HS-27A (cell line): ENCODE measurements around the gene GTF3C1.
"Not testable (repeated sequence)": the region's sequence is repeated elsewhere in the genome, so short reads cannot be mapped to it uniquely, and the experiment has no call there.

Experiments used
- DNase-seq: peaks from one replicate; pipeline ENCODE4 v3.0.0-alpha.2; 2012; ENCODE audit warnings: low read depth, missing footprints

The GTF3C1 gene

DNA sequence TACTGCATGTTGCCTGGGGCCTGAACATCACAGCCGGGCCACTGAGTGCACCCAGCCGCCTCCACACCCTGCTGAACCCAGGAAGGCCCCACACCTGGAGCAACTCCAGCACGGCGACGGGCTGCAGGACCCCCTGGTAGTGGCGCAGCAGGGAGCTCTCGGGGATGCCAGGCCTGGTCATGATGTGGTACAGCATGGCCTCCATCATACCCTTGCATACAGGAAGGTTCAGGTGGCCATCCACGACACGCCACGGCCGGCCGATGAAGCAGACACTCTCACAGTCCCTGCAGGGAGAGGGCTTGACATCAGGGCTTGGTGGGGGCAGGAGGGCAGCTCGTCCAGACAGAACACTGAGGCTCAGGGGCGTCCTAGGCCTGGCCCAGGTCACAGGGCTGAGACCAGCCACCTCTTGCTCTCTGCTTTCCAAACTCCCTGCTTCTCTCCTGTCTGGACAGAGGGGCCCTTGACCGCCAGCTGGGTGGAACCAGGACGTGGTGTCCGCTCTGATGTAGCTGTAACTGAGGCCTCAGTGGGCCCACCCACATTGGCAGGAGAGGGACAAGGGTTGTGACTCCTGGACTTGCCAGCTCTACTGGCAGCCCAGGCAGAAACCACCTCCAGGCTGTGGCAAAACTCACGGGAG, 87.4 kb downstream of the GTF3C1 start:
- DNase-seq: no peak

DNA sequence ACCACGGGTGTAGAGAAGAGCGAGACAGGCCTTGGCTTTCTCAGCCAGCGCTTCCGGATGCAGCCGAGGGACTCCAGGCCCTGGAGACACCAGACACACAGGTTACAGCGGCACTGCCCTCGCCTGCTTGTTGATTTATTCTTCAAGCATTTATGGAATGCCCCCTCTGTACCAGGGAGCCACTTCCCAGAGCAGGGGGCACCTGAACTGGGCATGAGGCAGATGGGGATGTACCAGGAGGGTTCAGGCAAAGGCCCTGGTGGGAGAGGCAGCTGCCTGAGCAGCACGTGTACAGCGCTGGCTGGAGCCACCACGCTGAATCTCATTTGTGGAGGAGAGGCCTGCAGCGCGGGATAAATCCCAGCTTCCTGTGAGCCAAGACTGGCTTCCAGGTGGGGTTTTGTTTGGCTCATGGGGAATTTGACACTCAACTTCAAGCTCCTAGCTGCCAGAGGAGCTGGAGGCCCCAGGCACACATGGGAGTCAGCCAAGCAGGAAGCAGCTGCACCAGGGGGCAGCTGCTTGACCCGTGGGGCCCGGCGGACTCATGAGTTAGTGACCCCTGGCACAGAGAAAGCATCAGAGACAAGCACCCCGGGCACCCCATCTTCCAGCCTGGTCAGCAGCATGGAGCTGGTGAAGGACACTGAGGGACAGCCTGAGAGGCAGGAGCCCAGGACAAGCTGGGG, 88.1 kb downstream of the GTF3C1 start:
- no peak for DNase-seq

DNA sequence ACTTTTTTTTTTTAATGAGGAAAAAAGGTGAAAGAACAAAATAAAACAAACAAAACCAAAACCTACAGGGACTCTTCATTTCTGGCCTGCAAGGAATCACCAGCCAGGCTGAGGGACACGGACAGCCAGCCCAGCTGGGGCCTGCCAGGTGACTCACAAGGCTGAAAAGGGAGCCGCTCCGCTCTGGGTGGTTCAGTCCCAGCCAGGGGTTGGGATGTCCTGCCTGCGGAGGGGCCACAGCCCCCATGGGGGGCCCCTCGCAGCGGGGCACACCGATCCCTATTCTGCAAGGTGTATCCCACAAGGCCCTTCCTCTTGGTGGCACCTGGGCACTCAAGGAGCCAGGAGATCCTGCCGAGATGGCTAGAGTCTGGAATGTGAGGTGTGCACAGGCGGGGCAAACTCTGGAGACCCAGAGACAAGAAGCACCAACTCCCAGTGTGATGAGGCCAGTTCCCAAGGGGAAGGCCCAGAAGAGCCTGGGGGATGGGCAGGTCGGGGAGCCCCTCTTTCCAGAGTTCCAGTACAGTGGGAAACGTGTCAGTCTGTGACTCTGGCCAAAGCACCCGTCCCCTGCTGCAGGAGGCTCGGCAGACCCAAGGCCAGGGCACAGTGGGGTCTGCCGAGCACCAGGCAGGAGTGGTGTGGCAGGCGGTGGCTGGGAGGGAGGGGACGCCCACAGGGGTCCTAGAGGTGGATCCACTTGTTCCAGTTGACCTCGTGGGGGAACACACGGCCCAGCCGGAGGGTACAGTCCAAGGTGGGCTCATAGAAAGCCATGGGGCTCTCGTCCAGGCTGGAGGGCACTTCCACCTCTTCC, 88.8 kb downstream of the GTF3C1 start:
- DNase-seq: no peak

DNA sequence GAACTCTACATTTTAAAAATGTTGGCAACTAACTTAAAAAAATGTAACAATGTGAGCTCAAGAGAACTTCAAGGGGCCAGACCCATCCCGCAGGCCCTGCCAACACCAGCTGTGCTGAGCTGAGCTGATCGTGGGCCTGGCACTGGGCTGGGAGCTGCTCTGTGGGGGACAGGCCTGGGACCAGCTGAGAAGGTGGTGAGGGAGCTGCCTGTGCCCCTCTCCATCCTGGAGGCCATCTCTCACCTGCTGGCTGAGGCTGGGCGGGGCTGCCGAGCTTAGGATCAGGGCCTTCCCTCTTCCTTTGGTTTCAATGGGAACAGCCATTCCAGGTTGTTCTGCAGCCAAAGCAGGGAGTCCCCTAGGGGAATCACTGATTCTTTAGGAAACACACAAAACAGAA, 89.5 kb downstream of the GTF3C1 start:
- DNase-seq: no peak

DNA sequence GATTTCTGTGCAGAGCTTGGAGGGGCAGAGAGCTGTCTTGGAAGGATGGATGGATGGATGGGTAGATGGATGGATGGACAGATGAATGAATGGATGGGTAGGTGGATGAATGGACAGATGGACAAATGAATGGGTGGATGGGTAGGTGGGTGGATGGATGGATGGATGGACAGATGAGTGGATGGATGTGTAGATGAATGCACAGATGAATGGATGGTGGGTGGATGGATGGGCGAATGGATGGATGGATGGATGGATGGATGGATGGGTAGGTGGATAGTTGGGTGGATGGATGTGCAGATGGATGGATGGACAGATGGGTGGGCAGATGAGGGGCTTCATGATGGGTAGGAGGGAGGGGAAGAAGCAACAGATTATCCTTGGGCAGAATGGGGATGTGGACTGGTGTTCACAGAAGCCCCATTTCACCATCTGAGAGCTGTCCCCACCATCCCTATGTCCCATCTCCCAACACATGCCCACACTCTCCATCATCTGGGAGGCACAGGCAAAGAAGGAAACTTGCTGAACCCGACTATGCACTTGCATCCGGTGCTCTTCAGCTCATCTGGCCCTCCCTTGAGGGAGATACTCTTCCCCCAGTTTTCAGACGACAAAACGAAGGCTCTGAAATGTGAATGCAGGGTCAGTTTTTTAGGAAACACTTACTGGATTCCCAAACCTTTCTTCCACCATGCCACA, 90.6 kb downstream of the GTF3C1 start:
- DNase-seq: no peak

DNA sequence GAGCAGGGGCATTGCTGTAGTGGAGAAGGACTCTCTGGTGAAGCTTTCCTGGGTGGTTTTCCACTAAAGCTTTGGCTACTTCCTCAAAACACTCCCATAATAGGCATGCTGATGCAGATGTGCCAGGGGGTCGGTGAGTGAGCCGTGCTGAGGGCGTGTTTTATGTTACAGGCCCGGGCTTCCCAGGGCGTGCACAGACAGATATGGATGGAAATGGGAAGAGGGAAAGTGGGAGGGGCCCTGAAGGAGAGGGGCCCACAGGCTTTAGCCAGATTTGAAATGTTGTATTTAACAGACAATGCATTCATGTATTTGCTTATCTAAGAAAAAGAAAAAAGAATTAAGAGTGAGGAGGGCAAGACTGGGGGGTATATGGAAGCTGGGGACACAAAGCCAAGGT, 91.5 kb downstream of the GTF3C1 start:
- DNase-seq: no peak

DNA sequence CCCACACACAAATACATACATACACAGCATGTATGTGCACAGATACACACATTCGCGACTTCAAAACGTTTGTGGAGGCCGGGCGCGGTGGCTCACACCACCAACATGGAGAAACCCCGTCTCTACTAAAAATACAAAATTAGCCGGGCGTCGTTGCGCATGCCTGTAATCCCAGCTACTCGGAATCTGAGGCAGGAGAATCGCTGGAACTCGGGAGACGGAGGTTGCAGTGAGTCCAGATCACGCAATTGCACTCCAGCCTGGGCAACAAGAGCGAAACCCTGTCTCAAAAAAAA, 92.2 kb downstream of the GTF3C1 start:
- not testable (repeated sequence) for DNase-seq

DNA sequence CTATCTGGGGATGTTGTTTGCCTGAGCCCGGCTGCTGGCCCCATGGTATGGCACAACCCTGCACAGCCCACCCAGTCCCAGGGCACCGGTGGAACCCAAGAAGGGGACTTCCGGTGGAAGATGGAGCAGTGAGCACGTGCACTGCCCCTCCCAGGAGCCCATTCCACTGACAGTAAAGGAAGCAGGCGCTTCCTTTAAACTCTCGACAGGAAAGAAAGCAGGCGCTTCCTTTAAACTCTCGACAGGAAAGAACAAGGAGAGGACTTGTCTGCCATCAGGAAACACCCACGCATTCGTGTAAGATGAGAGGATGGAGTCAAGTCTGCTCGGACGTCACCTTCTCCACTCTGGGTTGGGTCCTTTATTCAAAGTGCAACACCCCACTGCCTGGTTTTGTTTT, 94.0 kb downstream of the GTF3C1 start:
- no peak for DNase-seq

DNA sequence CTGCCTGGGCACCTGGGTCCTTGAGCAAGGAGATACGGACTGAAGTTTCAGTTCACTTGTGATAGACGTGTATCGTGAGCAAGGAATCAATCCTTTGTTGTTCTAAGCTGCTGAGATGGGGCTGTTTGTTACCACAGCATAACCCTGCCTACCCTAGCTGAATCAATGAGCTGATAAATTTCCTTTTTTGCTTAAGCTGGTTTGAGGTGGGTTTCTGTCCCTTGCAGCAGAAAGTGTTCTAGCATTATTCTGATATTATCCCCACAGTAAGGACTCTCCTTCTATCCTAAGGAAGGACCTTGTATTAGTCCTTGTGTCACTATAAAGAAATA, 96.3 kb downstream of the GTF3C1 start:
- DNase-seq: no peak

DNA sequence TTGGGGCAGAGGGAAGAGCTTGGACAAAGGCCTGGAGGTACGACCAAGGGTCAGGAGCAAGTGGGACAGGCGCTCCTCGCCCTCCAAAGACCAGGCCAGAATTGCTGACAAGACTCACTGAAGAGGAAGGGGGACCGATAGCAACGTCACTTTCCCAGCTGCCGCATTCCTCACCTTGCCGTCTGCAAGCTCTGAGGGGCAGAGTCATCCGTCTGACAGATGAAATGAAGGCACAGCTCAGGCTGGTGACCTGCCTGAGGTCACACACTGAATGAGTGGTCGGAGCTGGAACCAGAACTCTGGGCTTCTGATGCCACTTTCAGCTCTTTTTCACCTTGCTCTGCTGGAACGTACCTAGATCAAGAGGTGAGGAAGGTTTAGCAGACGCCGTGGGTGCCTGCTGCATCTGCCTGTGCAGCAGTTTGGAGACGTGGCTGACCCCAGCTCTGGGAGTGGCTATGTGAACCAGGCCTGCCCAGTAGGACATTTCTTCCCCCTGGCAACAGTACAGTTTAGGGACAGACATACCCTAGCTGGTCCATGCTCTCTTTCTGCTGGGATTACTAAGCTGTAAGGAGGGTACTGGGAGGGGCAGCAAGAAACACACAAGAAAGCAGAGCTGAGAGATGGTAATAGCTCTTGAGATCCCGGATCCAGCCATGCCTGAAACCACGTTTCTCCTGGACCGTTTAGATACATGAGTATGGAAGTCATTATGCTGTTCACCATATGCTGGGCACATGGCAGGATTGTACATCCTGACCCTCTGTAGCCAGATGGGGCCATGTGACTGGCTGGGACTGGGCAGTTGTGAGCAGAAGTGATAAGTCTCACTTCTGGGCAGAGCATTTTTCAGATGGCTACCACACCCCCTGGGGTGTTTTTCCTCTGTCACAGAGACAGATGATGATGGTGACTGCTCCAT, 96.9 kb downstream of the GTF3C1 start:
- DNase-seq: no peak

DNA sequence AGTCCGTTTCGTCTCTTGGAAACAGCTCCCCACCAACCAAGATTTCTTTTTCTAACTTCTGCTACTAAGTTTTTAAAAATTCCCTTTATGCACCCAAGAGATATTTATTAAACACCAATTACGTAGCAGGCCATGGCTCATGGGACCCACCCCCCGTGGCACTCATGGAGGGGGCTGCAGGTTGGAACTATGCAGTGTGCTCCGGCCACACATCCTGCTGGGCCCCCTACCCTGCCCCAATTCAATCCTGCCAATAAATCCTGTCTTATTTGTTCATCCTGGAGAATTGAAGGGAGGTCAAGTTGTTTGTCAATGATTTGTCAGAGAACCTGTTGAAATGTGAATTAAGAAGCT, 99.5 kb downstream of the GTF3C1 start:
- no peak for DNase-seq

DNA sequence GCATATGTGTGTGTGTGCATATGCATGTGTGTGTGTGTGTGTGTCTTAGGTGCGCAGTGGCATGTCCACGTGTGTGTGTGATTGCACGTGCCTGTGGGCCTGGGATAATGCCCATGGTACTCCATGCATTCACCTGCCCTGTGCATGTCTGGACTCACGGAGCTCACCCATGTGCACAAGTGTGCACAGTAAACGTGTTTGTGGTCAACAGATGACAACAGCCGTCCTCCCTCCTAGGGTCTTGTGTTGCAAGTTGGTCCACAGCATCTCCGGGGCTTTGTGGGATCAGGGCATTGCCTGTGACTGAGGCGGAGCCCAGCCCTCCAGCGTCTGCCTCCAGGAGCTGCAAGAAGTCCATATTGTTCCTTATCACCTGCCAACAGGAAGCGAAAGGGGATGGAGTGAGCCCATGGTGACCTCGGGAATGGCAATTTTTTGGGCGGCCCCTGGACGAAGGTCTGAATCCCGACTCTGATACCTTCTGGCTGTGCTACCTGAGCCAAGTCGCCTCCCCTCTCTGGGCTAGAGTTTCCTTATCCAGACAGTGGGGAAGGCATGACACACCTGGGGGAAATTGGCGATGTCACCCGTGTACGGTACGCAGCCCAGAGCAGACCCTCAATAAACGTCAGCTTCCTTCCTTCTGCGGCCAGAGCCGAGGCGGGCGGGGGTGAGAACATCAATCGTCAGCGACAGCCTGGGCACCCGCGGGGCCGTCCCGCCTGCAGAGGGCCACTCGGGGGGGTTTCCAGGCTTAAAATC, 100.1 kb downstream of the GTF3C1 start:
- DNase-seq: no peak

DNA sequence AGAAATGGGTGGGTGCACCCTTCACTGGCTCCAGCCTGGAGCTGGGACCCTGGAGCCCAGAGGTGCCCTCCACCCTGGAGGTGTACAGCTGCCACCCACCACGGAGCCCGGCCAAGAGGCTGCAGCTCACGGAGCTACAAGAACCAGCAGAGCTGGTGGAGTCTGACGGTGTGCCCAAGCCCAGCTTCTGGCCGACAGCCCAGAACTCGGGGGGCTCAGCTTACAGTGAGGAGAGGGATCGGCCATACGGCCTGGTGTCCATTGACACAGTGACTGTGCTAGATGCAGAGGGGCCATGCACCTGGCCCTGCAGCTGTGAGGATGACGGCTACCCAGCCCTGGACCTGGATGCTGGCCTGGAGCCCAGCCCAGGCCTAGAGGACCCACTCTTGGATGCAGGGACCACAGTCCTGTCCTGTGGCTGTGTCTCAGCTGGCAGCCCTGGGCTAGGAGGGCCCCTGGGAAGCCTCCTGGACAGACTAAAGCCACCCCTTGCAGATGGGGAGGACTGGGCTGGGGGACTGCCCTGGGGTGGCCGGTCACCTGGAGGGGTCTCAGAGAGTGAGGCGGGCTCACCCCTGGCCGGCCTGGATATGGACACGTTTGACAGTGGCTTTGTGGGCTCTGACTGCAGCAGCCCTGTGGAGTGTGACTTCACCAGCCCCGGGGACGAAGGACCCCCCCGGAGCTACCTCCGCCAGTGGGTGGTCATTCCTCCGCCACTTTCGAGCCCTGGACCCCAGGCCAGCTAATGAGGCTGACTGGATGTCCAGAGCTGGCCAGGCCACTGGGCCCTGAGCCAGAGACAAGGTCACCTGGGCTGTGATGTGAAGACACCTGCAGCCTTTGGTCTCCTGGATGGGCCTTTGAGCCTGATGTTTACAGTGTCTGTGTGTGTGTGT, 100.9 kb downstream of the GTF3C1 start:
- no peak for DNase-seq

DNA sequence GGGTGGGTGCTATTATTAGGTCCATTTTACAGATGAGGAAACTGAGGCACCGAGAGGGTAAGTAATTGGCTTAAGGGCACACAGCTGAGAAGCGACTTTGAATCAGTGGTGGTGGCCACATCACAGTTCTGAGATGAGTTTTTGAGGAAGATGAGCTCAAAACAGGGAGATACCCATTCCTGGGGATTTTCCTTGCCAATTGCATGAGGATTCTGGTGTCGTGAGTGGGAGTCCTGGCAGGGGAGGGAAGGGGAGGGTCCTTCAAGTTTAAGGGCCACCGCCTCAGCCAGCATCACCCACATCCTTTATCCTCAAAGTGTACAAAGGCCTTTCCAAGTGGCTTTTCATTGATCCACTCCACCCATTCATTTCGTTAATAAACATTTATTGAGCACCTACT, 102.4 kb downstream of the GTF3C1 start:
- no peak for DNase-seq

DNA sequence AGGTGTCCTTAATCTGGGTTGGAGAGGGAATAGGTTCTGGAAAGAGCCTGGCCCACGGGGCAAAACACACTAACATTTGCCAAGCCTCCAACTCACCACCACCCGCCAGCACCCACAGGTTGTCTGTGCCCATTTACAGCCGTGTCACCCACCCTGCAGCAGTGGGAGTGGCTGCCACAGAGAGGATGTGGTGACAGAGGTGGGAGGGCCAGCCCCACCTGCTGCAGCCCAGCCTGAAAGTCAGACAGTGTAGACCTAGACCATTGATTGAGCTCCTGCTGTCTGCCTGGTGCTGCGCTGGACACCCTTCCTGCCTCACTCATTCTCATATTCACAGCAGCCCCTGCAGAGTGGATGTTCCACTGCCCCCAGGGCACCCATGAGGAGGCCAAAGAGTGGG, 103.0 kb downstream of the GTF3C1 start:
- no peak for DNase-seq

DNA sequence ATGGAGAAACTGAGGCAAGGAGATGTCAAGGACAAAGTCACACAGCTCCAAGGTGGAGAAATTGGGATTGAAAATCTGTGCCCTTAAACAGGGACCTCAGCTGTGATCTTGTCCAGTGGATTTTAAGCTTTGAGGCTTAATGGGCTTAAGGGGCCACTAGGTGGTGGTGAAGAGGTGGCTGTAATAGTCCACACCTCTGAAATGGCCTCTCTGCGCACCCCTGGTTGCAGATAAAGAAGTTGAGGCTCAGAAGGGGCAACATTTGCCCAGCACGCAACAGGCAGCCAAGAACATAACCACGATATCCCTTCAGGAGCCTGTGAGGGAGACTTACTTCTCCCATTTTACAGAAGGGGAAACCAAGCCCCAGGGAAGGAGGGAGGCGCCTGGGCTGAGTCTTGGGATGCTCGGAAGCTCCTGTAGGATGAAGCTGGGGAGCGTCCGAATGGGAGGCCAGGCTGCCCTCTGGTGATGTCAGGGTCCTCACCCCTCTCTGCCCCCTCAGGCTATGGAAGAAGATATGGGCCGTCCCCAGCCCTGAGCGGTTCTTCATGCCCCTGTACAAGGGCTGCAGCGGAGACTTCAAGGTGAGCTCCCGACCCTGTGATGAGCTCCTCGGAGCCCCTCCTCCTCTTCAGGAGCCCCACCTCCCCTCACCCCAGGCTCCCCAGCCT, 104.1 kb downstream of the GTF3C1 start:
- no peak for DNase-seq

DNA sequence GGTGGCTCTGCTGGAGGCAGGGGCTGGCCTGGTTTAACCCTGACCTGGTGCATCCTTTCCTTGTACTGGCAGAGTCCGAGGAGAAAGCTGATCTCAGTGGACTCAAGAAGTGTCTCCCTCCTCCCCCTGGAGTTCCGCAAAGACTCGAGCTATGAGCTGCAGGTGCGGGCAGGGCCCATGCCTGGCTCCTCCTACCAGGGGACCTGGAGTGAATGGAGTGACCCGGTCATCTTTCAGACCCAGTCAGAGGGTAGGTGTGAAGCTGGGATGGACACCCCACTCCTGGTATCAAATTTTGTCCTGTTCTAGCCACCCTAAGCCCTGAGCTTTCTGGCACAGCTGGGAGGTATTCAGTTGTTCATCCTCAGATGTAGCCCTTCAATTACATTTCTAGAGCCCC, 105.2 kb downstream of the GTF3C1 start:
- no peak for DNase-seq

DNA sequence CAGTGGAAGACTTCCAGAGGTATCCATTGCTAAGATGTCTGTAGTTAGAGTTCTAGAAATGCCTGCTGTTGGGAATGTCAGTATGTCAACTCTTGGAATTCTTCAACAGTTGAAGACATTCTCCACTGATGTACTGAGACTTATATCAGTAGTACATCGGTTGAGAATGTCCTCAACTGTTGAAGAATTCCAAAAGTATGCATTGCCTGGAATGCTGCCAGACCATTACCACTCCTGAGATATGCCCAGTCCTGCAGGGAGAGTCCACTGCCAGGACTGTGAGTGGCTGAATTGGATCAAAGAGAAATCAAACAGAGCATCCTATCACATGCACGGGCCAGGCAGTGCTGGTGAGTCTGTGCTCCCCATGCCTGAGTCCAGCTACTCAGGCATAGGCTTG, 105.7 kb downstream of the GTF3C1 start:
- peak; percentile 58 for DNase-seq

DNA sequence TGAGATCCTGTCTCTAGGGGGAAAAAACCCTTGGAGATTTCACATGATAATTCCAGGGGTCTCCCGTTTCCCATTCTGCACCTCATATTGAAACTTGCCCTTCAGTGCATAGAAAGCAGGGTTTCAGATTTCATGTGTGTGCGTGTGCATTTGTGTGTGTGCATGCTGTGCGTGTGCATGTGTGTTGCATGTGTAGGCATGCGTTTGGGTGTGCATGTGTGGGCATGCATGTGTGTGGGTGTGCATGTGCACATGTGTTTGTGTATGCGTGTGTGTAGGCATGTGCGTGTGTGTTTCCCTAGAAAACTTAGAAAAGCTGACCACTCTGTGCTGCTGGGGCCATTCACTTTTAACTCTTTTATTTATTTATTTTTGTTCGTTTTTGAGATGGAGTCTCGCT, 107.7 kb downstream of the GTF3C1 start:
- no peak for DNase-seq

DNA sequence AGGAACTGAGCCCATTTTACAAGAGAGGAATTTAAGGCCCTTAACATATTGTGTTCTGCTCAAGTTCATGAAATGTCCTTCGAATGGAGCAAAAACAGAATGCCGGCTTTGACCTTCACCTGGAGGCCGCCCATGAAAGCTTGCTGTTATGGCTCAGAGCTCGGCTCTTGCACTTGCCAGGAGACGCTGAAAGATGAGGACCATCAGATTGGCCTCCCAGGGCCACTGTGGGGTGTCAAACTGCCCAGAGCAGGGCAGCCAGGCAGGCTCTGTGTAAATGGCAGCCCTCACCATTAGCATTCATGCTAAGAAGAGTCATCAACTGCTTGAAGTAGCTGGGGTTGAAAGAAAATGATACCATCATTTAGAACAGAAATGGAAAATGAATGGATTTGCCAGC, 108.4 kb downstream of the GTF3C1 start:
- DNase-seq: no peak
